Activated CD8-positive, alpha-beta T cell treated with anti-CD3 and anti-CD28 coated beads for 36 hours (primary cell): ENCODE data around the gene C11orf68. TPM values are rescaled to one million over a fixed set of nuclear protein-coding genes. Genes with fewer than 3 reads are reported as not detected.

Source experiments
- ATAC-seq: fragments of 200-7000 bp; cut with Tn5 transposase; one replicate; pipeline ENCODE4 v1.10.0; 2021; ENCODE audit warnings: mild to moderate bottlenecking, moderate library complexity
- CTCF ChIA-PET: fragments of 350-600 bp; sonication (Branson Sonifier 250); formaldehyde crosslinking; loops from one replicate; lab custom pipeline; 2021; ENCODE audit warnings: antibody characterized with exemption; lab: Charles Lee
- POLR2A ChIA-PET: fragments of 350-600 bp; sonication (Branson Sonifier 250); formaldehyde crosslinking; loops from one replicate; lab custom pipeline; 2021; ENCODE audit warnings: antibody characterized with exemption; lab: Charles Lee
- DNase-seq: peaks from one replicate; pipeline ENCODE4 v3.0.0-alpha.2; 2020
- H3K27ac Mint-ChIP-seq: one replicate; pipeline ENCODE4 v1.8.0; 2021; ENCODE audit warnings: mild to moderate bottlenecking, mixed read lengths
- H3K27me3 Mint-ChIP-seq: one replicate; pipeline ENCODE4 v1.8.0; 2021; ENCODE audit warnings: mixed read lengths
- H3K36me3 Mint-ChIP-seq: one replicate; pipeline ENCODE4 v1.8.0; 2021; ENCODE audit warnings: low read depth, mixed read lengths
- H3K4me1 Mint-ChIP-seq: one replicate; pipeline ENCODE4 v1.8.0; 2021; ENCODE audit warnings: low read depth, mixed read lengths
- H3K4me3 Mint-ChIP-seq: one replicate; pipeline ENCODE4 v1.8.0; 2021; ENCODE audit warnings: mild to moderate bottlenecking, moderate library complexity, mixed read lengths
- H3K9me3 Mint-ChIP-seq: one replicate; pipeline ENCODE4 v1.8.0; 2021; ENCODE audit warnings: mixed read lengths
- CTCF ChIP-seq: fragments of 200-600 bp; IDR thresholded peaks from one replicate; pipeline ENCODE4 v1.8.0; 2022; ENCODE audit warnings: antibody characterized with exemption, mild to moderate bottlenecking
- intact Hi-C: fragments of 100-400 bp; cut with micrococcal nuclease; formaldehyde crosslinking; loops from one replicate; pipeline ENCODE4 v1.10.0; 2022
- total RNA-seq, 2 experiments: library from RNA; stranded (reverse); gene quantifications; one replicate each; pipeline ENCODE4 v1.2.3, GENCODE V29; 2021

The C11orf68 gene
- total RNA-seq, 2 experiments from 2014 or later, result 26.2 to 26.3 TPM

GRCh38 chr11:65944767-65945166 is 25.9 kb upstream of the C11orf68 start:
- intact Hi-C loops, result no loop called here
- ChIA-PET POLR2A (no interaction called here), CTCF (interaction anchor here (0.8 to 1.5 kb wide), 3 partner anchors 54 to 100 kb away, joined by 3 to 5 read pairs (median 3); no protein-coding TSS in a partner anchor)
- Mint-ChIP-seq H3K27me3 (no peaks in the 10 kb centered on the region), H3K9me3 (no peaks in the 10 kb centered on the region), H3K4me1 (peaks cover 3% of the 10 kb centered on the region), H3K36me3 (no peaks in the 10 kb centered on the region), H3K4me3 (no peak overlapping the region), H3K27ac (no peak overlapping the region)
- ATAC-seq, result no peak
- no peak for TF ChIP-seq CTCF
- no peak for DNase-seq

DNA sequence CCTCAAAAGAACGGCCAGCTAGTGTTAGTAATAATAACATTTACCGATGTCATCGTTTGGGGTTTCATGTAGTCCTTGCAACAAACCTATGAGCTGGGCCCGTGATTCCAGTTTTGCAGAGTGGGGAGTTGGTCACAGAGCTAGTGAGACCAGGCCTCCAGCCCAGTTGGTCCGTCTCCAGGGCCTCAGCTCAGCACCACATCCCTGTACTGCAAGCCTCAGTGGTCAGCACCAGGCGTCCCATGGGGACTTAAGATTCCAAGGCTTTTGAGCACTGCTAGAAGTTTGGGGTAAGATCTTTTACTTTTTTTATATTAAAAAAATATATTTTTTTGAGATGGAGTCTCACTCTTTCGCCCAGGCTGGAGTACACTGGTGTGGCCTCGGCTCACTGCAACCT is 25.3 kb upstream of the C11orf68 start:
- Mint-ChIP-seq H3K27me3 (no peaks in the 10 kb centered on the region), H3K27ac (no peak overlapping the region), H3K9me3 (no peaks in the 10 kb centered on the region), H3K4me1 (peaks cover 3% of the 10 kb centered on the region), H3K4me3 (no peak overlapping the region), H3K36me3 (no peaks in the 10 kb centered on the region)
- intact Hi-C loops, result no loop called here
- no peak for DNase-seq
- no peak for ATAC-seq
- POLR2A ChIA-PET, result interaction anchor here (1.0 kb wide), 1 partner anchor 36 kb away, joined by 4 read pairs; no protein-coding TSS in a partner anchor
- no peak for TF ChIP-seq CTCF
- CTCF ChIA-PET, result interaction anchor here (0.8 to 1.5 kb wide), 4 partner anchors 8 to 101 kb away, joined by 3 to 5 read pairs (median 3); no protein-coding TSS in a partner anchor

GRCh38 chr11:65942531-65942930 is 23.7 kb upstream of the C11orf68 start:
- no peak overlapping the region for H3K27ac Mint-ChIP-seq
- ChIA-PET POLR2A (no interaction called here), CTCF (interaction anchor here (1.2 kb wide), 1 partner anchor 11 kb away, joined by 3 read pairs; no protein-coding TSS in a partner anchor)
- DNase-seq, result no peak
- H3K4me1 Mint-ChIP-seq, result peaks cover 3% of the 10 kb centered on the region
- H3K36me3 Mint-ChIP-seq, result no peaks in the 10 kb centered on the region
- intact Hi-C loops, result no loop called here
- no peaks in the 10 kb centered on the region for H3K27me3 Mint-ChIP-seq
- H3K9me3 Mint-ChIP-seq, result no peaks in the 10 kb centered on the region
- TF ChIP-seq CTCF, result no peak
- ATAC-seq, result no peak
- no peak overlapping the region for H3K4me3 Mint-ChIP-seq

GRCh38 chr11:65941720-65942310 is 23.0 kb upstream of the C11orf68 start:
- ATAC-seq (no peak), DNase-seq (no peak)
- Mint-ChIP-seq H3K9me3 (no peaks in the 10 kb centered on the region), H3K36me3 (no peaks in the 10 kb centered on the region), H3K27ac (no peak overlapping the region), H3K27me3 (no peaks in the 10 kb centered on the region), H3K4me3 (no peak overlapping the region), H3K4me1 (peaks cover 3% of the 10 kb centered on the region)
- POLR2A ChIA-PET, result interaction anchor here (0.6 kb wide), 1 partner anchor 22 kb away, joined by 3 read pairs; no protein-coding TSS in a partner anchor
- TF ChIP-seq CTCF, result no peak
- intact Hi-C loops, result no loop called here
- CTCF ChIA-PET, result interaction anchor here (1.1 kb wide), 1 partner anchor 162 kb away, joined by 3 read pairs; no protein-coding TSS in a partner anchor

- POLR2A ChIA-PET, result interaction anchor here (1.1 kb wide), 1 partner anchor 9 kb away, joined by 3 read pairs; no protein-coding TSS in a partner anchor
- CTCF ChIA-PET, result interaction anchor here (0.7 to 1.5 kb wide), 4 partner anchors 40 to 86 kb away, joined by 3 to 7 read pairs (median 4); no protein-coding TSS in a partner anchor
- Mint-ChIP-seq H3K27ac (no peak overlapping the region), H3K36me3 (no peaks in the 10 kb centered on the region), H3K4me3 (no peak overlapping the region), H3K9me3 (no peaks in the 10 kb centered on the region), H3K4me1 (peaks cover 3% of the 10 kb centered on the region), H3K27me3 (no peaks in the 10 kb centered on the region)
- intact Hi-C loops, result no loop called here
- DNase-seq, result no peak
- ATAC-seq, result no peak
- TF ChIP-seq CTCF, result no peak
Measured at GRCh38 chr11:65937766-65938165, 18.9 kb upstream of the C11orf68 start.
